Vagina (tissue), 2 donors: Measurements from ENCODE around the gene PHAF1.
A peak's percentile ranks its signal among the peaks of the same experiment; 100 is the strongest.

Source experiments
- CTCF ChIP-seq, 3 experiments: fragments of 450-650 bp in 2 of 3; fragments of 200-600 bp in 1 of 3; sonication (generic) in 1 of 3; IDR thresholded peaks; one replicate each; pipeline ENCODE4 v1.5.1; 2017 to 2019; ENCODE audit warnings: antibody characterized with exemption in 3 of 3, mild to moderate bottlenecking in 2 of 3, moderate library complexity in 2 of 3
- POLR2A ChIP-seq, 2 donors: fragments of 450-650 bp; IDR thresholded peaks; one replicate each; pipeline ENCODE4 v1.6.1; 2017; ENCODE audit warnings: antibody characterized with exemption in 2 of 2, mild to moderate bottlenecking in 2 of 2, moderate library complexity in 2 of 2
- POLR2AphosphoS5 ChIP-seq, 2 donors: sonication (generic); formaldehyde crosslinking; IDR thresholded peaks; one replicate each; pipeline ENCODE4 v1.9.0; 2017; ENCODE audit warnings: antibody characterized with exemption in 2 of 2, mild to moderate bottlenecking in 2 of 2, low read depth in 1 of 2; ENCODE audit not compliant: insufficient read depth in 1 of 2

GRCh38 chr16:67173808-67174705, 64.3 kb downstream of the PHAF1 start:
- TF ChIP-seq POLR2A (IDR thresholded peaks at IDR 0.05) = no peak
- TF ChIP-seq CTCF (IDR thresholded peaks at IDR 0.05) = no peak
- peak; percentile 52 to 87 for TF ChIP-seq POLR2AphosphoS5 (IDR thresholded peaks at IDR 0.05; ENCODE audit: insufficient read depth in 1 of 2, low read depth in 1 of 2)
